NCI-H226 (cell line): ENCODE data around the gene LDLRAD1.
"Not testable (repeated sequence)": the region's sequence is repeated elsewhere in the genome, so short reads cannot be mapped to it uniquely, and the experiment has no call there.

ENCODE experiments used
- DNase-seq: peaks from one replicate; pipeline ENCODE4 v3.0.0-alpha.2; 2015

Gene LDLRAD1

DNA sequence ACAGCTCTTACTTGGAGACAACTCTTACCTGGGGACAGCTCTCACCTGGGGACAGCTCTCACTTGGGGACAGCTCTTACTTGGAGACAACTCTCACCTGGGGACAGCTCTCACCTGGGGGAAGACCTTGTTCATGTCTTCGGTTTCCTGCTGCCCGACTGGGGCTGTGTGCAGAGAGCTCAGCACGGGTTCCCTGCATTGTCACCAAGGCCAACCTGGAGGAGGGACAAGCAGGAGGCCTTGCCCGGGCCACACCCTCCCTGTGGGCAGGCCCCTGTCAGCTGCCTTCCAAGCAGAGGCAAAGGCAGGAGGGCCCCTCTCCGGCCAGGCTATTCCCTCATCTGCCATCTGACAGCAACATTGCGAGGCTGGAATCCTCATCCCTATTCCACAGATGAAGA, at the start of gene LDLRAD1:
Gene LDLRAD1 (minus strand): TSS at position 208 of the 400 bp plus-strand sequence. CDS start 74 bp downstream, at position 134.
- no peak for DNase-seq

DNA sequence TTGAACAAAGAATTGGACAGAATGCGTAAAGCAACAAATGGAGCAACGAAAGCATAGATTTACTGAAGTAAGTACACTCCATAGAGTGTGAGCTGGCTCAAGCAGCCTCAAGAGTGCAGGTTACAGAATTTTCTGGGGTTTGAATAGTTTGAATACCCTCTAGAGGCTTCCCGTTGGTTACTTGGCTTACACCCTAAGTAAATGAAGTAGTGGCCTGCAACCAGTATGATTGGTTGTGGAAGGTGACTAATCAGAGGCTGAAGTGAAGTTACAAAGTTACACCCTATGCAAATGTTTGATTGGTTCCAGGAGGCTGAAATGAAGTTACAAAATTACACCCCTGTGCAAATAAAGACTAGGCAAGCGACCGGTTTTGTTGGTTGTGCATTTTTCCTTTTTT, 46.3 kb upstream of the LDLRAD1 start:
- DNase-seq = no peak

GRCh38 chr1:54054438-54054749, 36.4 kb upstream of the LDLRAD1 start:
- no peak for DNase-seq

DNA sequence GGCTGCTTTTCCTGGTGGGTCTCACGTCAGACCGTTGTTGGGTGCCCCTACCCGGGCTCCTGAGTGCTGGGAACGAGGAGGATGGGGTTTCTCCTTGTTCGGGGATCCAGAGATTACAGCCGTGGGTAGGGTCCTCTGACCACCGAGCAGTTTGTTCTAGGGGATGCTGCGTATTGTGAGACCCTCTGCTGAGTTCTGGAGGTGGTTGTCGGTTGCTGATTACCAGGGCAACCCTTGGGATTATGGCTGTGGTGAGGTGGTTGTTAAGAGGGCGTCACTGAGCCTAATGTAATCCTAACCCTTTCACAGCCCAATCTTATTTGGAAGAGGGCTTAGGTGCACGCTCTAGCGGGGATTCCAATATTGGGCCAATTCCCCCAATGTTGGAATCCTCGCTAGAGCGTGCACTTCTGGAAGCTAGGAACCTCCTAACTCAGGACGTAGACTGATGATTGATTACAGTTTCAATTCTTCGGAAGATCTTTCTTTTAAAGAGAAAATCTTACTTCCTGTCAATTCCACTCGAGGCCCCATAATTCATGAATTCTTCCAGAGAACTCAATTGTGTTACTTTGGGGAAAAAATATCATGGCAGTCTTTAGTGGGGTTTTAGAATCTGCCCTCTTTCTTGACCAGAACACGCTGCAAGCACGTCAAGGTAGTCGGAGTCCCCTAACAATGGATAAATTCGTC, 35.9 kb upstream of the LDLRAD1 start:
- no peak for DNase-seq

DNA sequence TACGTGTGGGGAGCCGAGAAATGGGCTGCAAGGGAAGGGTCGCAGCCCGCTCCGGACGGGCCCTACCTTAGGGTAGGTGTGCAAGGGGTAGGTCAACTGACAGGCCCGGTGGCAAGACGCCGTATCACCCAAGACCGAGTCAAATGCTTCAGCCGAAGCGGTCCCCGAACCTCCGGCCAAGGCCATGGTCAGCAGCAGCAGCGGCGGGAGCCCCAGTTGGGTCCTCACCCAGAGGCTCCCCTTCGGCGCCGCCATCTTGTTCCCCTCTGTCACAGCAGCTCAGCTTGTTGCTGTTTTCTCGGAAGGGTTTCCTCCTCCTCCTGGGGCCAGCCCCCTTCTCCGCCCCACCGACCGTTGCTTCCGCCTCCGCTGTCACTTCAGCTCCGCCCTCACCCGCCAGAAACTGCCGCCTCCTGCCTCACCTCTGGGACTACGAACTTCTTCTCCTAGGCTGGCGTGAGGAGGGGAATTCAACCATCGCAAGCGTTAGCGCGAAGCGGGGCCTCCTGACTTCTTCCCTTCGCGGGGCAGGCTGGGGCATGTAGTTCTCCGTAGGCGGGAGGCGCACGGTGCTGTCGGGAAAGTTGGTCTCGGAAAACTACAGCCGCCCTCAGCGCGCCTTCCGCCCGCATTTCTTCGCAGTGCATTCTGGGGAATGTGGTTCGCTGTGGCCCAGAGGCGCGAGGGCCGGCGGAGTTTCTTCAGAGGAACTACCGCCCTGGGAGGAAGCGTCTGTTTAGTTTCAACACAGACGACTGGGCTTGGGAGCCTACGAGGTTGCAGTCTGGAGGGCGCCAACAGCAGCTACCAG, 35.2 kb upstream of the LDLRAD1 start, which contains the start of the genes TCEANC2 and TMEM59:
Gene TCEANC2 (plus strand): TSS at position 675 of the 811 bp plus-strand sequence. CDS start 815 bp downstream, outside the sequence.
Gene TMEM59 (minus strand): TSS at position 271 of the 811 bp plus-strand sequence. CDS start 16 bp downstream, at position 255.
- peak; percentile 100 for DNase-seq

- DNase-seq = peak; percentile 23
These were observed 34.5 kb upstream of the LDLRAD1 start for GRCh38 chr1:54052431-54052933.

- DNase-seq = no peak
These were observed 34.0 kb upstream of the LDLRAD1 start for GRCh38 chr1:54051933-54052430.

GRCh38 chr1:54050435-54050834, 32.4 kb upstream of the LDLRAD1 start:
- DNase-seq = not testable (repeated sequence)

GRCh38 chr1:54047384-54048305, 29.7 kb upstream of the LDLRAD1 start:
- DNase-seq = no peak

DNA sequence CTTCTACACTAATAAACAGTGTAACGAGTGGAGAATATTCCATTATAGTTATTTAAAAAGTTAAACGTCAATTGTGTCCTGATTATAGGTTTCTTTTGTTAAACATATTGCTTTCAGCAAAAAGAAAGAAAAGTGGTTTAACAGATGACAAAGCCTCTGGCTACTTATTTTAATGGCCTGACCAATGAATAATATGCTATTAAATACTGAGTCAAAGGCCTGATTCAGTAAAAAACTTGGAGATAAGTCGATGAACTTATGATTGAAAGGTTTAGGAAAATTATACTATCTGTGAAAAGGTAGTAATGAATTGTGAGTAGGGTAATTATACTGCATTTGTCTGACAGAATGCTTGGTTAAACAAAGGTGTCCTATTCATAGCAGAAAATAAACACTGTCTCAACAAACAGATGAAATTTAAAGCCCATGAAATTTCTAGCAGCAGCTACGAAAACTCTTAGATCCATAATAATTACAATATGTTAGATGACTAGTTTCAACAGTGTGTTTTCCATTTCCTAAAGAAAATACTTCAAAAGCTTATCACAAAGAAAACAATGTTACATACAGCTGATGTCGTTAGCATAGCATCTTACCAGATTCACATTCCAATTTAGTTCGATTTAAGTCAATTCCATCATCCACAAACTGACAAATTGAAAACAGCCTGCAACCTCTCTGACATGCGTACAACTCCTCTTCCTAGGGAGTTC, 28.8 kb upstream of the LDLRAD1 start:
- no peak for DNase-seq

DNA sequence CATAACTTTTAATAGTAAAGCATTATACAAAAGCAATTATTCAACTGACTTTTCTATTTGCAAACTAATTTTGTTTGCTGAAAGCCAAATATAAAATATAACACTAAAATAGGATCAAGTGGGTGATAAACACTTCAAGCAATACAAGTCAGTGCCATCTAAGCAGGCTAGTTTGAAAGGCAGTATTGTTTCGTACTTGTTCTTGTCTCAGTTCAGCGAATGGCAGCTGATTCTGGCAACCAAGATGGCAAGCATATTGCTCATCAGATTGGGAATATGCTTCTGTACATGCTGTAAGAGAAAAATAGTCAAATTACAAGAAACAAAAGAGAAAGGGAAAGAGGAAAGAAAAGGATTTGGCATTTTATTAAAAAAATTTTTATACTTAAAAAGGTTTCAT, 27.5 kb upstream of the LDLRAD1 start:
- DNase-seq = no peak

DNA sequence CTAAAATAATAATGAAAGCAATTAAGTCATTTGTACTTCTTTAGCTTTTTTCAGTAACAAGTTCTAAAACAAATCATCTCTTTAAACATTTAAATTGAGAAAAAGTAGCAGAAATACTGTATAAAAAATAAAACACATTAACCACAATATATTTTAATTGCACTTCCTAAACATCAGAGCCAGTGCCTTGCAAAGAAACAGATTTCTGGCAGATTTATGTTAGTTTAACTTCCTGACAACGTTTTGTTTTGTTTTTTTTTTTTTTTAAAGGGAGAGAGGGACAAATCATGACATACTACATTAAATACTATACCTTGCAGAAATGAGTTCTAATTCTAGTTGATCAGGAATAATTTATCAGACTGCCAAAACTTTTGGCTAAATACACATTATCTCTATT, 23.8 kb upstream of the LDLRAD1 start:
- DNase-seq = no peak

- no peak for DNase-seq
These were observed 19.5 kb upstream of the LDLRAD1 start for GRCh38 chr1:54037476-54037875.

DNA sequence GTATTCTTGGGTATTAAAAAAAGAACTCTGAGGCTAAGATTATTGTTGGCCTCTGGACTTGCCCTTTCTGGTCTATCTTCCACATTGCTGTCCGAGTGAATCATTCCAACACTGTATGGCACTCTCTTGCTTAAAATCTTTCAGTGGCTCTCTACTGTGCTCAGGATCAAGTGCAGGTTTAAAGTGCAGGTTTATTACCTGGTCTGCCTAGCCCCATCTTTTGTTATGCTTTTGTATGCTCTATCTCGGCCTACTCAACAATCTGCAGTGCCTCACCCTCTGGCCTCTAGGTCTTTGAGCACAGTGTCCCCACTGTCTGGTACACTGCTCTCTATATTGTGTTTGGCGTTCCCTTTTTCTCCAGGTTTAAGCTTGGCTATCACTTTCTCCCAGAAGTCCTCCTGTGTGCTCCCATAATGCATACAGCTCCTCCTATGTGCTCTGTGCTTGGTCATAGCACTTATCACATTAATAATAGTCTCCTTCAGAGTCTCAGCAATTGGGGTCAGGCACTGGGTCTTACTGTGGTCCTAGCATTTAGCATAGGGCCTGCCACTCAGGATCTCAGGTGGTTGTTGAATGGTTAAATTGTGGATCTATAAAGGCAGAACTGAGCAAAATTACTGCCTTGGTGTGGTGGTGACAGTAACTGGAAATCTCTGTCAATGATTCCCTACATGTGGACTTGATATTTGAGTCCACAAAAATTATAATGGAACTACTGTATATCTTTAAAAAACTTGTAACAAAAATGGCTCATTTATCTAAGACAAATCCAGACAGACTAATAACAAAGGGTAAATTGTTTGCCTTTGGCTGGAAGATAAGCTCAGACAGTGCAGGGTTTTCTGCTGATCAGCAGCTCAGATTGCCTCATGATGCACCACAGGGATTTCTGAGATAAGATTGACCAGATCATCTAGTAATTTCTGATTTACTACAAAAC, 10.6 kb upstream of the LDLRAD1 start:
- DNase-seq = no peak

- DNase-seq = no peak
These were observed 9.9 kb upstream of the LDLRAD1 start for GRCh38 chr1:54027848-54028247.

- not testable (repeated sequence) for DNase-seq
These were observed 6.8 kb upstream of the LDLRAD1 start for GRCh38 chr1:54024811-54025210.

DNA sequence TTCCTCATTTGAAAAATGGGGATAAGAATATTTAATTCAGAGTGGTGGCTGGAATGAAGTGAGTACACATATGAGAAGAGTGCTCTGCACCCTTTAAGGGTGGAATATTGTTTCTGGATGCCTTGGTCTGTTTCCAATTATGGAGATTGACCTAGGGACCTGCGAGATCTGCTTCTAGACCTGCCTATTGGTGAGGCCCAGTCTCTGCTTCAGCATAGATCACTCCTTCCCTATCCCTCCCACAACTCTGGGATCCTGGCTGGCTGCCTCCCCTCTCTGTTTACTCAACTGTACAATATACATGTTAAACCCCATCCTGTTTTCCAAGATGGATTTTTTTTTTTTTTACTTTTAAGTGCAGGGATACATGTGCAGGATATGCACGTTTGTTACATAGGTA, 6.4 kb upstream of the LDLRAD1 start:
- no peak for DNase-seq

DNA sequence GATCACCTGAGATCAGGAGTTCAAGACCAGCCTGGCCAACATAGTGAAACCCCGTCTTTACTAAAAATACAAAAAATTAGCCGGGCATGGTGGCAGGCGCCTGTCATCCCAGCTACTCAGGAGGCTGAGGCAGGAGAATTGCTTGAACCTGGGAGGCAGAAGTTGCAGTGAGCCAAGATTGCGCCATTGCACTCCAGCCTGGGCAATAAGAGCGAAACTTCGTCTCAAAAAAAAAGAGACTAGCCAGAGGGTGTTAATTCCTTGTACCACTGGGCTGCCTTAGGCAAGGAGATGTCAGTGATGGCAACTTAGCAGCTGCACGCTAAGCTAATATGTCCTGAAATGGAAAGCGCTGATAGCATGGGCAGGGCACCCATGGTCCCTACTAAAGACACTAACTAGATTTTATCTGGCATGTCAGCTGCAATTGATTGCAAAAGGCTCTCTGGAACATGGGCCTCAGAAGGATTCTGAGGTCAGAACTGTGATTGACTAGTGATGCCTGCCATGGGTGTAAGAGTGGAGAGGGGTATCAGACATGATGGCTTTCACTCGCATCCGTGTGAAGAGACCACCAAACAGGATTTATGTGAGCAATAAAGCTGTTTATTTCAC, 1.7 kb upstream of the LDLRAD1 start:
- DNase-seq = not testable (repeated sequence)

DNA sequence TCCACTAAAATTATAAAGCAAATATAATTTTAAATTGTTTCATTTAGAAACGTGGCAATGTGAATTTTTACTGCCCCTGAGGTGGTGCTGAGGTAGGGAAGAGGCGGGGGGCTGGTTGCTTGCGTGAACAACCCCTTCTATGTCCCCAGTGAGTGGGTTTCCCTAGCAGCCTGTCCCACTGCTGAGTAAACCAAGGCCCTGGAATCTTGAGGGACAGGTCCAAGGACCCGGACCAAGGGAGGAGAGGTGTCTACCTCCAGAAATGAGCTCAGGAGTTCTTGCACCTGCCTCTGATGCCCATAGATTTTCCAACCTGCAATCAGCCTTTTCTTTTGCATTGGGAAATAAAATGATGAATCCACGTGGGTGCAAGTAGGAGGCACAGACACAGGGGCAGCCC, 649 bp upstream of the LDLRAD1 start:
- no peak for DNase-seq
